ENCODE measurements around the gene TP53BP2.
"Not testable (repeated sequence)": the region's sequence is repeated elsewhere in the genome, so short reads cannot be mapped to it uniquely, and the experiment has no call there.

The TP53BP2 gene

DNA sequence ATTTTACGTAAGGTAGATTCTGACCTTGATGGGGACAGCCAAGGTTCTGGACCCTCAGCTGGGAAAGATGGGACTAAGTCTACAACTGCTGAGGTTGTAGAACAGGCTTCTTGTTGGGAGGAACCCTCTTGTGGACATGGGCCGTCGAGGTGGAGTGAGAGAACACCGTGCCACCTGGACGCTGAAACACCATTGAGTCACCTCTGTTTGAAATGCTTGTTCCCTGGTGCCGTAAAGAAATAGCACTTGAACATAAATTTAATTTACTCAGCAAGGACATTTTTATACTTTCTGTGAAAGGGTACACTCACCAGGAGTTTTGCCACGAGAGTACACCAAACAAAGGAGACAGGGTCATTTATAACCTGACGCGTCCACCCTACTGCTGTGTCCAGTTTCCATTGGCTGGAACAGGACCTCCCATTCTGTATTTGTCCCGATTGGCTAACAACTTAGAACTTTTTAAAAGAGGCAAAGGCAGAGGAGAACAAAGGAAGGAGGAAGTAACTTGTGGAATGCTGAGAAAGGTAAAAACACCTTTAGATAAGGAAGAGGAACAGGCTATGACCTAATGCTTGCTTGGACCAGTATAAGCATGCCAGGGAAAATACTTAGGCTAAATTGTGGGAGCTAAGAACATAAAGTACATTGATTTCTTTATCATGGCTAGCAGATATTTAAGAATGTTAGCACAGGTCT, 105.6 kb downstream of the TP53BP2 start:
- DNase-seq = not testable (repeated sequence)

DNA sequence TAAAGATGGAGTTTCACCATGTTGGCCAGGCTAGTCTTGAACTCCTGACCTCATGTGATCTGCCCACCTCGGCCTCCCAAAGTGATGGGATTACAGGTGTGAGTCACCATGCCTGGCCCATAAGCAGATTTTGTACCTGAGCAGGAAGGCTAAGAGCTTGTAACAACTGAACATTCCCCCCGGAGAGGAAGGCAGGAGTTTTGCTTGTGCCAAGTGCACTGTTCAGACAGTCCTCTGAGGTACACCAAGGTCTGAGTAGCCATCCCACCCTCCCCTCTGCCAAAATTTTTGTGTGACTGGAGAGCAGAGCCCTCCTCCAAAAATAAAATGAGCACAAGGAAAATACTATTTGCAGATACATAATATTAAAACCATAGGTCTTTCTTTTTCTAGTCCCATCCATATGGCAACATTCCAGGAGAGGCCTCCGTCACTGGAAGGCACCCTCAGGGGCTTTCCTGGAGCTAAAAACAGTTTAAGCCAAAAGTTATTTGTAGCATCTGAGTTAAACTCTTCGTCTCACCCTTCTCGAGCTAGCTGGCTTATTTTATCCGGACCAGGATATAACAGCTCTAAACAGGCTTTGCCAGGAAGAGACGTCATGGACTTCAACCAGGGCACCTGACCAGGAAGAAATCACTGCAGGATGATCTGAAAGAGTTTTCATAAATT, 106.2 kb downstream of the TP53BP2 start:
- DNase-seq = no peak

DNA sequence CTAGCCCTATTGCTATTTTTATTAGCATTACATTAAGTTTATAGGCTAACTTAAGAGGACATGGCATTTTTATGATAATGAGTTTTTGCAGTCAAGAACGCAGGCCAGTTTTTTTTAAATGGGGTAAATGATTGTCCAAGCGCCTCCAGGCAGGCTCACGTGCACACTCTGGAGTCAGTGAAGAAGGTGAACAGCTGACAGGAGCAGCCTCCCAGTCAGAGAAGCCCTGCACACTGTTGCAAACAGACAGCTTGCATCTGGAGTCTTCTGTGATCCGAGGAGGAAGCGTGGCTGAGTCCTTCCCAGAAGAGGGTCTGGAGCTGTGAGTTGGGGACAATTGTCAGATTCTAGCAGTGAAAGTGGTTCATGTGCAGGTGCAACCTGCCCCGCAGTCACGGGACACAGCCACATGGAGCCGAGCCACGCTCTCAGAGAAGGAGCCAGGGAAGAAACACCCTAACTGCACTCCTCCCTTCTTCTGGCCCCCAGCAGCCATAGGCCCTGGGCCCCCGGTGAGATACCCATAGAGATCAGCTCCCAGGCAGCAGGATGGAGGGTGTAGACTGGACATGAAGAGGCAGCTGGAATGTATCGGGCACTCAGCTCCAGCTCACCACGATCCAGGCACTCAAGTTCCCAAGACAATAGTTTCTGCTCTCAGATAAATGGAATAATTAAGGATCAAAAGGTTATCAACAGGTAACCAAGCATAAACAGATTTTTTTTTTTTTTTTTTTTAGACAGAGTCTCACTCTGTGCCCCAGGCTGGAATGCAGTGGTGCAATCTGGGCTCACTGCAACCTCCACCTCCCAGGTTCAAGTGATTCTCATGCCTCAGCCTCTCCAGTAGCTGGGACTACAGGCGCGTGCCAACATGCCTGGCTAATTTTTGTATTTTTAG, 107.0 kb downstream of the TP53BP2 start:
- DNase-seq = no peak

DNA sequence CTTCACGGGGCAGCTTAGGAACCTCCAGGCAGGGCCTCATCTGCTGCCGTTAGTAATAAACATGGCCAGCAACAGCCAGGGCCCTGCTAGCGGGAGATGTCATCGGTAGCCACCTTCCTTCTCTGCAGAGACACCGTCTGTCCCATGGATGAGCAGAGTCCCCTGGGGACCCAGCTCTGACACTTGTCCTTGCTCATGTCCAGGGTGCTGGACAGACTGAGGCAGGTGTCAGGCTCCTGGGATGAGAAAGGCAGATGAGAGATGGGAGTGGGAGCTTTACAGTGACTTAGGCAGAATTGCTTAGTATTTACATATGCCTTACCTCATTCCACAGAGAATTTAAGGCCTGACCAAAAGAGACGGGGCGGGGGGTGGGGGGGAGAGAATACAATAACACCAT, 108.4 kb downstream of the TP53BP2 start:
- DNase-seq = no peak

DNA sequence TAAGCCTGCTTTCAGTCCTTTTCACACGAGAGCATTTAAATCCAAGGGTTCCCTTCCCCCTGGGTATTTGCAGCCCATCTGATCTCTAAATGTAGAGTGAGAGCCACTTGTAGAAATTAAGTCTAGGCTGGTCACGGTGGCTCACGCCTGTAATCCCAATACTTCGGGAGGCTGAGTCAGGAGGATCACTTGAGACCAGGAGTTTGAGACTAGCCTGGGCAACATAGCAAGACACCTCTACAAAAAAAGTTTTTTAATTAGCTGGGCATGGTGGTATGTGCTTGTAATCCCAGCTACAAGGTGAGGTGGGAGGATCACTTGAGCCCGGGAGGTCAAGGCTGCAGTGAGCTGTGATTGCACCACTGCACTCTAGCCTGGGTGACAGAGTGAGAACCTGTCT, 109.1 kb downstream of the TP53BP2 start:
- not testable (repeated sequence) for DNase-seq

DNA sequence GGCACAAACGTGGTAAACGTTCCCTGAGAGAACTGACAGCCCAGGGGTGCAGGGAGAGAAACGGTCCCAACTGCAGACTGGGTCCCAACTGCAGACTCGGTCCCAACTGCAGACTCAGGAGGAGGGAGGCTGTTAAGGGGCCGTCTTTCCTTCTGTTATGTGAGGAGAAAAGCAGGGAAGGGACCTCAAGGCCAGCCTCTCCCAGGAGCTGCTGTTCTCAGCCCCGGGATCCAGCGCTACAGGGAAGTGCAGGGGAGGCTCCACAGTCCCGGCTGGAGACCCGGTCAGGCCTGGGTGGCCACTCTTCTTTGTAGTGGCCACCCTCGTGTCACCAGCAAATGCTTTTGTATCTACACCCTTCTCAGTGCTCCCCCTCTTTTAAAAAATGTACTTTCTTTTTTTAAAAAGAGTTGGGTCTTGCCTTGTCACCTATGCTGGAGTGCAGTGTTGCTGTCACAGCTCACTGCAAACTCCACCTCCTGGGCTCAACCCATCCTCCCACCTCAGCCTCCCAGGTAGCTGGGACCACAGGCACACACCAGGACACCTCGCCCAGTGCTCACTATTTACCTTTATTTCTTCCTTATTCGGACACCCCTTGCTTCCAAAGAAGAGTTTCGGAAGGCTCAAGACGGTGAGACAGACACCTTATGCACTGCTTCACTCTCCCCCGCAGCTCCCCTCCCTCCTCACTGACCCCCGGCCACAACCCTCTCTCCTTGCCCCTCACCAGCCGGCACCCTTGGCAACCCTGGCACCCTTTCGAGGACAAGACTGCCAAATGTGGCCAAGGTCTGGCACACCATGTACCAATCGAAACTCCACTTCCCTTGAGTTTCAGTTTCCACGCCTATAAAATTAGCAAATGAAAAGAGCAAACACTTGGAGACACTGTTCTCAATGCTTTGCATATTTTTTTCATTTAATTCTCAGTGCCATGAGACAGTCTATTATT, 111.6 kb downstream of the TP53BP2 start:
- no peak for DNase-seq

DNA sequence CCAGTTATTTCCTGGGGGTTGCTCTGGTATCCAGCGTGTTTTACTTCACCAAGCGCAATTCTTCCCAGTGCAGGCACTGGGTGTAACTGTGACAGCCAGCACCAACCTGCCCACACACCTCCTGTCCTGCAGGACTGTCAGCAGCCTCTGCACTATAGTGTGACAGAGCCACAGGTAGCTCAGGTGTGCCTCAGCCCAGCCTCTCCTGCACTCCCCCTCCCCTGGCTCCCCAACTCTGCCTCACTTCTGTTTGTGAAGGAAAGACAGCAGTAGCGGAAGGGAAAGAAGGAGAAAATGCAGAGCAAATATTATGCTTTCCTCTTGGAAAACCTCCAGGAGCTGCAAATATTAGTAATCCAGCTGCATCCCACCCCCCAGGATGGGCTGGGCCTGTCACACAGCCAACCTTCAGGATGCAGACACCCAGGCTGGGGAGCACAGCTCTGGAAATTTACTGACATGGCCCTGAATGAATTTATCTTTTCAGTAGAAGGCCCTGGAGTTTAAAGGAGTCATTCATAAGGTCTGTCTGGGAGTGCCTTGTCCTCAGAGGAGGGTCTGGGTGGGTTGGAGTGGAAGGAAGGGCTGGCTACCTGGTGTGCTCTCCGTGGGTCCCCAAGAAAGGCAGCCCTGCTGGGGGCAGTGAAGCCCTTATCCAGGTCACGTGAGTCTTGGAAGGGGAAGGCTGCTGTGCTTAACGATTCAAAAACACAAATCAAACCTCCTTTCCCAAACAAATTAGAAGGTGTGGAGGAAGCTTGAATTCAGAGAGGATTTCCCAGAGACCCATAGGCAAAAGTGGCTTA, 112.6 kb downstream of the TP53BP2 start:
- DNase-seq = no peak

DNA sequence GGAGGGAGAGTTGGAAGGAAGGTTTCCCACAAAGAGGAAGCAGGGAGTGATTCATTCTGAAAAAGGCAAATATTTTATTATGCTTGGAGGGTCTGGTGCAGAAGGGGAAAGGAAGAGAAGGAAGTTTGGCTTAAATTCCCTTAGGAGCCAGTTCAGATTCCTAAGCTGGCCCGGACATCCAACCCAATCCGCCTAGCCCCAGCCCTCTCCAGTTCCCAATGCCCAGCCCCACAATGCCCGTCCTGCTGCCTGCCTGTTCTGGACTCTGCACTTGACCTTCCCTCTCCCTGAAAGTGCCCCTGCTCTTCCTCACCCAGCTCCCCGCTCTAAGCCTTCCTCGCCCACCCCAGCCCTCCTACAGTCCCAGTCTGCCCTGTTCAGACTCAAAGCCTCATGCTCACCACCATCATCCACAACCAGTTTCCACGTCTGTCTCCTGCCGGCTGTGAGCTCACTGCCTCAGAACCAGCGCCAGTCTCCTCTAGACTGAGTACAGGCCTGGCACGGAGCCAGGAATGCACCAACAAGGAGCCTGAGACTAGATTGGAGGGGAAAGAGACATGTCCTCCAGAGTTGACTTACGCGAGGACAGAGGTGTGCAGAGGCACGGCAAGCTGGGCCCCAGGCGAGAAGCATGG, 114.5 kb downstream of the TP53BP2 start:
- DNase-seq = peak; percentile 16

DNA sequence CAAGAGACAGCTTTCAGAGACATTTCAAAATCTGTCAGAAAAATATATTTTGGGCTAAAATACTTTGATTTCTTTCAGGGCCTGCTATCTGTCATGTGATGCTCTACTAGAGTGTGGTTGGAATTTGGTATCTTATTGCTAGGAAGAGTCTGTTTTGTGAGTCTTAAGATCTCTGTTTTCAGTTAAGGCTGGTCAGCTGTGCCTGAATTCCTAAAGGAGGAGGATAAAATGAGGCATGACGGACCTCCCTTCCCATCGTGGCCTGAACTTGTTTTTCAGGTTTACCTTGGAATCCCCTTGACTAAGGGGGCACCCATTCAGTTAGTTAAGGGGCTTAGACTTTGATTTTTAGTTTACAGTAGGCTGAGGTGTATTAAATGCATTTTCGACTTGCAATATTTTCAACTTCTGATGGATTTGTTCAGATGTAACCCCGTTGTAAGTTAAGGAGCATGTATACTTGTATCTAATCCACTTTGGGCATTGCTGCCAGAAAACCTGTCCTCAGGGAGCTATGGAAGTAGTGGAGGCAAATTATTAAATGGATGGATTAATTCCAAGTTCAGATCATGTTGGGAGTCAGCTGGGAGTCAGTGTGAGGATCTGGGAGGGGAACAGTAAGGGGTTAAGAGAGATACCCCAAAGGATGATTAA, 115.1 kb downstream of the TP53BP2 start:
- DNase-seq = no peak

DNA sequence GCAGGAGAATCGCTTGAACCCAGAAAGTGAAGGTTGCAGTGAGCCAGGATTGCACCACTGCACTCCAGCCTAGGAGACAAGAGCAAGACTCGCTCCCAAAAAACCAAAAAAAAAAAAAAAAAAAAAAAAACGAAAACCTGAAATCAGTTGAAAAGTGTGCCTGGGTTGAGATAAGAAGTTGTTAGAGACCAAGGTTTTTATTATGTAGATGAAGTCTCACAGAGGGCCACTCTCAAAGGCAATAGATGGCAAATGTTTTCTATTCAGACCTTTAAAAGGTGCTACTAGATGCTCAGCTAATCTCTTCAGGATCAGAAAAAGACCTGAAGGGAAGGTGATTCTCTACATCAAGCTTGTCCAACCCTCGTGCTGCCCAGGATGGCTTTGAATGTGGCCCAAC, 115.8 kb downstream of the TP53BP2 start:
- no peak for DNase-seq

All from MV-4-11 (cell line).